ENCODE measurements around the gene POLR1C. TPM values are rescaled to one million over a fixed set of nuclear protein-coding genes. Genes with fewer than 3 reads are reported as not detected.
"Not testable (repeated sequence)": the region's sequence is repeated elsewhere in the genome, so short reads cannot be mapped to it uniquely, and the experiment has no call there.

POLR1C gene
- total RNA-seq, 1 donor from 2014 or later: 38.2 TPM

DNA sequence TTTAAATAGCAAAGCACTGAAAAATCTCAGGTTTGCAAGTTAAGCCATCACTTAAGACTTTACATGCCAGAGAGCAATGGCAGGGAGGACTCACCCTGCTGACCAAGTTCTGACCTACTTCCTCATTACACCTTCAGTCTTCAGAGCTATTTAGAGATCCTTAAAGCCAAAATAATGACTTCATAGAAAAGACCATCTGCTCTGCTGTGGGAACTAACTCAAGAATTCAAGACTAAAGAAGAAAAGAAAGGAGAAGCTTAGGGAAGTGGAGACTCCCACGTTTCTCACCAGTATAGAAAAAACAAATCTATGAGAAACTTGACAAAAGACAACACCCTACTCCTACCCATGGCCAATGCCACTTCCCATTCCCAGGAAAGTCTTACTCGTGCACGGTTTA lies 30.3 kb downstream of the POLR1C start:
- no peaks in the 10 kb centered on the region for H3K27me3 ChIP-seq (ENCODE audit: control insufficient read depth, insufficient read depth, low read length)
- no peak for FAIRE-seq

DNA sequence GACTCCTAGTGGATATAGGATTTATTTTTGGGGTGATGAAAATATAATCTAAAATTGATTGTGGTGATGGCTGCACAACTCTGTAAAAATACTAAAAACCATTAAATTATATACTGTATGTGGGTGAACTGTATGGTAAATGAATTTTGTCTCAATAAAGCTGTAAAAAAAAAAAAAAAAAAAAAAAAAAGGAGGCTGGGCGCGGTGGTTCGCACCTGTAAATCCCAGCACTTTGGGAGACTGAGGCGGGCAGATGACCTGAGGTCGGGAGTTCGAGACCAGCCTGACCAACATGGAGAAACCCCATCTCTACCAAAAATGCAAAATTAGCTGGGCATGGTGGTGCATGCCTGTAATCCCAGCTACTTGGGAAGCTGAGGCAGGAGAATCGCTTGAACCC lies 40.7 kb downstream of the POLR1C start:
- peaks cover 20% of the 10 kb centered on the region for H3K36me3 ChIP-seq (ENCODE audit: control insufficient read depth, insufficient read depth, low read length)
- not testable (repeated sequence) for FAIRE-seq; H3K27me3 ChIP-seq (ENCODE audit: control insufficient read depth, insufficient read depth, low read length); H3K4me3 ChIP-seq (ENCODE audit: low read depth, low read length); DNase-seq (ENCODE audit: low read depth)

More for the DNA sequence above, 30.3 kb downstream of the POLR1C start:
- DNase-seq (ENCODE audit: low read depth): no peak
- TF ChIP-seq, protein P1, sequence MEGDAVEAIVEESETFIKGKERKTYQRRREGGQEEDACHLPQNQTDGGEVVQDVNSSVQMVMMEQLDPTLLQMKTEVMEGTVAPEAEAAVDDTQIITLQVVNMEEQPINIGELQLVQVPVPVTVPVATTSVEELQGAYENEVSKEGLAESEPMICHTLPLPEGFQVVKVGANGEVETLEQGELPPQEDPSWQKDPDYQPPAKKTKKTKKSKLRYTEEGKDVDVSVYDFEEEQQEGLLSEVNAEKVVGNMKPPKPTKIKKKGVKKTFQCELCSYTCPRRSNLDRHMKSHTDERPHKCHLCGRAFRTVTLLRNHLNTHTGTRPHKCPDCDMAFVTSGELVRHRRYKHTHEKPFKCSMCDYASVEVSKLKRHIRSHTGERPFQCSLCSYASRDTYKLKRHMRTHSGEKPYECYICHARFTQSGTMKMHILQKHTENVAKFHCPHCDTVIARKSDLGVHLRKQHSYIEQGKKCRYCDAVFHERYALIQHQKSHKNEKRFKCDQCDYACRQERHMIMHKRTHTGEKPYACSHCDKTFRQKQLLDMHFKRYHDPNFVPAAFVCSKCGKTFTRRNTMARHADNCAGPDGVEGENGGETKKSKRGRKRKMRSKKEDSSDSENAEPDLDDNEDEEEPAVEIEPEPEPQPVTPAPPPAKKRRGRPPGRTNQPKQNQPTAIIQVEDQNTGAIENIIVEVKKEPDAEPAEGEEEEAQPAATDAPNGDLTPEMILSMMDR (IDR thresholded peaks at IDR 0.05; ENCODE audit: insufficient read depth, low read length, severe bottlenecking): no peak
- peaks cover 24% of the 10 kb centered on the region for H3K36me3 ChIP-seq (ENCODE audit: control insufficient read depth, insufficient read depth, low read length)
- no peak overlapping the region for H3K4me3 ChIP-seq (ENCODE audit: low read depth, low read length)

DNA sequence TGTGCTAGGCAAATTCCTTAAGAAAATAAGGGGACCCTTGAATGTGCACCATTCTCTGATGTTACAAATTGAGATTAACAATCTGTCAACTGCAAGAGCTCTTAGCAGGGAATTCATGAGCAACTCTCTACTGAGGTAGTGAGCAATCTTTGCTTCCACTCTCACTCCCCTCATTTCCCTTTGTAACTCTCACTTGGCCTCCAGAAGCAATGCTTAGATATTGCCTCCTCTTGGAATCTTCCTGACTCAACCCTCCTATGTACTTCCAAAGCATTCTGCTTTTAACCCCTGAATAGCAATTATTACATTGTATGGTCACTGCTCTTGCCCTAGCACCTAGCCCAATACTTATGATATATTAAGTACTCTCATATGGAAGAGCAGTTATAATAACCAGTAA lies 42.4 kb downstream of the POLR1C start:
- FAIRE-seq (no peak), DNase-seq (ENCODE audit: low read depth) (no peak)
- TF ChIP-seq, protein P1 (IDR thresholded peaks at IDR 0.05; ENCODE audit: insufficient read depth, low read length, severe bottlenecking): no peak
- no peaks in the 10 kb centered on the region for H3K27me3 ChIP-seq (ENCODE audit: control insufficient read depth, insufficient read depth, low read length)
- no peak overlapping the region for H3K4me3 ChIP-seq (ENCODE audit: low read depth, low read length)
- peaks cover 23% of the 10 kb centered on the region for H3K36me3 ChIP-seq (ENCODE audit: control insufficient read depth, insufficient read depth, low read length)

DNA sequence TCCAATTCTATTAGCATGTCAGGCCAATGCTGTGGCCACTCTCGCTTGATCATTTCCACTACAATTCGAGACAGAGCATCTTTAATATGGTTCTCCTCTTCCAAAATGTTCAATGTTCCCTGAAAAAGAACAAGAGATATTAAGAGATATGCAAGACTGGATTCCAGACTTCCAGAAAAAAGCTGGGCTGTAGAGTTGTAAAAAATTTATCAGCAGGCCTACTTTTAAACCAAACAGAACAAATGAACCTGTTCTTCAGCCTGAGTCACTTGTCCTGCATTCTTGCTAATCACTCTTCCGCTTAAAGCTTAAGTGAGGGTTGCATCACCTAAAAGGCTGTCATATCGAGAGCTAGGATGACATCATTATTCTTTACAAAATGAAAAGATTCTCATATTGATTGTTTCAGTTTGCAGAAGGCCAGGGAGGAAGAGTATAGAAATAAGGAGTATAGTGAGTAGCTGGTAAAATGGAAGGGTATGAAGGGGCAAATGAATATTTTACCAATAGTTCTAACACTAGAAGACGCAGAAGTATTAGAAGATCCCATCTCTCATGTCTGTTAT lies 54.1 kb downstream of the POLR1C start:
- DNase-seq (ENCODE audit: low read depth): peak; percentile 83
- TF ChIP-seq, protein P1 (IDR thresholded peaks at IDR 0.05; ENCODE audit: insufficient read depth, low read length, severe bottlenecking): no peak
- peaks cover 10% of the 10 kb centered on the region for H3K36me3 ChIP-seq (ENCODE audit: control insufficient read depth, insufficient read depth, low read length)
- no peak for FAIRE-seq
- no peaks in the 10 kb centered on the region for H3K27me3 ChIP-seq (ENCODE audit: control insufficient read depth, insufficient read depth, low read length)
- no peak overlapping the region for H3K4me3 ChIP-seq (ENCODE audit: low read depth, low read length)

Other genes starting within 250 kb of the POLR1C start
- not detected in 2 replicates for gene SLC22A7, start 218.8 kb upstream of the POLR1C start, total RNA-seq
- gene CRIP3, start 208.3 kb upstream of the POLR1C start, total RNA-seq: not detected in 2 replicates
- gene ZNF318, start 147.4 kb upstream of the POLR1C start, total RNA-seq: 1.8 and 2.1 TPM in 2 replicates
- gene ABCC10, start 89.5 kb upstream of the POLR1C start, total RNA-seq: 9.7 and 11.0 TPM in 2 replicates
- gene DLK2, start 61.5 kb upstream of the POLR1C start, total RNA-seq: 4.1 and 8.2 TPM in 2 replicates
- gene TJAP1, start 39.5 kb upstream of the POLR1C start, total RNA-seq: 6.1 and 6.6 TPM in 2 replicates
- gene LRRC73, start 6.7 kb upstream of the POLR1C start, total RNA-seq: 0.13 and 0.26 TPM in 2 replicates
- gene YIPF3, start 163 bp upstream of the POLR1C start, total RNA-seq: 62.3 and 83.2 TPM in 2 replicates
- gene XPO5, start 58.9 kb downstream of the POLR1C start, total RNA-seq: 35.8 and 43.1 TPM in 2 replicates
- 17.4 and 24.3 TPM in 2 replicates for gene POLH, start 59.1 kb downstream of the POLR1C start, total RNA-seq
- 176 and 273 TPM in 2 replicates for gene GTPBP2, start 112.2 kb downstream of the POLR1C start, total RNA-seq
- 21.5 and 27.9 TPM in 2 replicates for gene MAD2L1BP, start 118.8 kb downstream of the POLR1C start, total RNA-seq
- under 0.01 and 0.13 TPM in 2 replicates for gene RSPH9, start 127.9 kb downstream of the POLR1C start, total RNA-seq
- gene MRPS18A, start 170.7 kb downstream of the POLR1C start, total RNA-seq: 79.5 and 94.3 TPM in 2 replicates

Measured in bronchial epithelial cell (primary cell).